Measurements from ENCODE around the gene MBD3.
"Not testable (repeated sequence)": the region's sequence is repeated elsewhere in the genome, so short reads cannot be mapped to it uniquely, and the experiment has no call there.

The MBD3 gene

DNA sequence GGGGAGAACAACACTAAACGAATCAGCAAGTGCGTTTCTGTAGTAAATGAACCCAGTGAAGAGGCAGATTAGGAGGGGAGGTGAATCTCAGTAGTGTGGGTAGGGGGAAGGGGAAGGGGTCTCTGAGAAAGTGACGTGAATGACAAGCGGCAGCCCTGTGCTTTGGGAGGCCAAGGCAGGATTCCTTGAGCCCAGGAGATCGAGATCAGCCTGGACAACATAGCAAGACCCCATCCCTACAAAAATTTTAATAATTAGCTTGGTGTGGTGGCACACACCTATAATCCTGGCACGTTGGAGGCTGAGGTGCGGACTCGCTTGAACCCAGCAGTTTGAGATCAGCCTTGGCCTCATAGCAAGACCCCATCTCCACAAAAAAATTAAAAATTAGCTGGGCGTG, 60.7 kb downstream of the MBD3 start:
- Histone ChIP-seq H2AFZ (no peak overlapping the region), H3K9ac (no peak overlapping the region), H3K79me2 (no peaks in the 10 kb centered on the region), H3K27me3 (ENCODE audit: control insufficient read depth, insufficient read depth, low read length) (no peaks in the 10 kb centered on the region), H3K36me3 (ENCODE audit: control insufficient read depth, insufficient read depth, low read length) (no peaks in the 10 kb centered on the region), H3K27ac (no peak overlapping the region), H3K9me3 (ENCODE audit: control insufficient read depth, low read length) (no peaks in the 10 kb centered on the region), H3K4me2 (ENCODE audit: low read length) (no peak overlapping the region), H3K4me1 (no peaks in the 10 kb centered on the region), H3K4me3 (ENCODE audit: low read depth, low read length) (no peak overlapping the region)
- TF ChIP-seq, protein P1, sequence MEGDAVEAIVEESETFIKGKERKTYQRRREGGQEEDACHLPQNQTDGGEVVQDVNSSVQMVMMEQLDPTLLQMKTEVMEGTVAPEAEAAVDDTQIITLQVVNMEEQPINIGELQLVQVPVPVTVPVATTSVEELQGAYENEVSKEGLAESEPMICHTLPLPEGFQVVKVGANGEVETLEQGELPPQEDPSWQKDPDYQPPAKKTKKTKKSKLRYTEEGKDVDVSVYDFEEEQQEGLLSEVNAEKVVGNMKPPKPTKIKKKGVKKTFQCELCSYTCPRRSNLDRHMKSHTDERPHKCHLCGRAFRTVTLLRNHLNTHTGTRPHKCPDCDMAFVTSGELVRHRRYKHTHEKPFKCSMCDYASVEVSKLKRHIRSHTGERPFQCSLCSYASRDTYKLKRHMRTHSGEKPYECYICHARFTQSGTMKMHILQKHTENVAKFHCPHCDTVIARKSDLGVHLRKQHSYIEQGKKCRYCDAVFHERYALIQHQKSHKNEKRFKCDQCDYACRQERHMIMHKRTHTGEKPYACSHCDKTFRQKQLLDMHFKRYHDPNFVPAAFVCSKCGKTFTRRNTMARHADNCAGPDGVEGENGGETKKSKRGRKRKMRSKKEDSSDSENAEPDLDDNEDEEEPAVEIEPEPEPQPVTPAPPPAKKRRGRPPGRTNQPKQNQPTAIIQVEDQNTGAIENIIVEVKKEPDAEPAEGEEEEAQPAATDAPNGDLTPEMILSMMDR (IDR thresholded peaks at IDR 0.05), result no peak

DNA sequence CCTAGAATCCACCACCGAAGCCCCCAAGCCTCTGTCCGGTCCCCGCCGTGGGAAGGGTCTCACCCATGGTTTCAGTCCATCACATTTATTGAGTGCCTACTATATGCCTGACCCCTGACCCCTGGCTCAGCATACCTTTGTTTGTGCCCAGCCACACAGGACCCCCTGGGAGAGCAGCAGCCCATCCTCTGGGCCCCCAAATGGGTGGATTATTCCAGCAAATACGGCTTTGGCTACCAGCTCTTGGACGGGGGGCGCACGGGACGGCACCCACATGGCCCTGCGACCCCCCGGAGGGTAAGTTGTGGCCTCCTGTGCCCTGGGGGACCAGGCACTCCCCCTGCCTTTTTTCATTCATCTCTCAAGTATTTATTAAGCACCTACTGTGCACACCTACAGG, 61.1 kb downstream of the MBD3 start:
- Histone ChIP-seq H3K9me3 (ENCODE audit: control insufficient read depth, low read length) (no peaks in the 10 kb centered on the region), H3K4me1 (no peaks in the 10 kb centered on the region), H3K27ac (no peak overlapping the region), H3K27me3 (ENCODE audit: control insufficient read depth, insufficient read depth, low read length) (no peaks in the 10 kb centered on the region), H3K36me3 (ENCODE audit: control insufficient read depth, insufficient read depth, low read length) (no peaks in the 10 kb centered on the region), H3K9ac (no peak overlapping the region), H2AFZ (no peak overlapping the region), H3K79me2 (no peaks in the 10 kb centered on the region), H3K4me2 (ENCODE audit: low read length) (no peak overlapping the region), H3K4me3 (ENCODE audit: low read depth, low read length) (no peak overlapping the region)
- TF ChIP-seq, protein P1 (IDR thresholded peaks at IDR 0.05), result no peak

DNA sequence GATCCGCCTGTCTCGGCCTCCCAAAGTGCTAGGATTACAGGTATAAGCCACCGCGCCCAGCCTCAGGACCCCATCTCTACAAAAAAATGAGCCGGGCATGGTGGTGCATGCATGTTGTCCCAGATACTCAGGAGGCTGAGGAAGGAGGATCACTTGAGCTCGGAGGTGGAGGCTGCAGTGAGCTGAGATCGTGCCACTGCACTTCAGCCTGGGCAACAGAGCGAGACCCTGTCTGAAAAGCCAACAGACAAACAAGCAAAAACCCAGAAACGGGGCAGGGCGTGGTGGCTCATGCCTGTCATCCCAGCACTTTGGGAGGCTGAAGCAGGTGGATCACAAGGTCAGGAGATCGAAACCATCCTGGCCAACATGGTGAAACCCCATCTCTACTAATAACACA, 61.8 kb downstream of the MBD3 start:
- not testable (repeated sequence) for H3K4me2 ChIP-seq (ENCODE audit: low read length); H3K27me3 ChIP-seq (ENCODE audit: control insufficient read depth, insufficient read depth, low read length); H3K4me1 ChIP-seq; H3K9me3 ChIP-seq (ENCODE audit: control insufficient read depth, low read length); H3K4me3 ChIP-seq (ENCODE audit: low read depth, low read length); H3K36me3 ChIP-seq (ENCODE audit: control insufficient read depth, insufficient read depth, low read length); H2AFZ ChIP-seq; H3K9ac ChIP-seq; H3K79me2 ChIP-seq; H3K27ac ChIP-seq

DNA sequence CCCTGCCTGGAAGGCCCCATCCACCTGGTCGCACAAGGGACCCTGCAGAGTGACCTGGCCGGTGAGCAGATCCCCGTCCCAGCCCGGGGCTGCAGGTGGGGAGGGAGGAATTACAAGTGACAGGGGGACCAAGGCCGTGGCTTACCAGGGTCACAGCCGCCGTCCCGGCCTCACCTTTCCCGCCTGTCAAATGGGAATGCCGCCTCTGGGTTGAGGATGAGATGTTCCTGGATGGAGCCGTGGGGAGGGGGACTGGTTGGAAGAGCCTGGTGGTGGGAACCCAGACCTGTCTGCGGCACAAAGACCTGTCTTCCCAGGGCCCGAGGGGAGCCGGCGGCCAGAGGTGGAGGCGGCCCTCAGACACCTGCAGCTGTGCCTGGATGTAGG, 63.2 kb downstream of the MBD3 start:
- H3K4me2 ChIP-seq (ENCODE audit: low read length), result no peak overlapping the region
- TF ChIP-seq, protein P1 (IDR thresholded peaks at IDR 0.05), result no peak
- H3K27ac ChIP-seq, result no peak overlapping the region
- no peak overlapping the region for H2AFZ ChIP-seq
- no peak overlapping the region for H3K4me3 ChIP-seq (ENCODE audit: low read depth, low read length)
- no peak overlapping the region for H3K9ac ChIP-seq
- no peaks in the 10 kb centered on the region for H3K9me3 ChIP-seq (ENCODE audit: control insufficient read depth, low read length)
- no peaks in the 10 kb centered on the region for H3K36me3 ChIP-seq (ENCODE audit: control insufficient read depth, insufficient read depth, low read length)
- H3K27me3 ChIP-seq (ENCODE audit: control insufficient read depth, insufficient read depth, low read length), result no peaks in the 10 kb centered on the region
- H3K4me1 ChIP-seq, result no peaks in the 10 kb centered on the region
- H3K79me2 ChIP-seq, result no peaks in the 10 kb centered on the region

DNA sequence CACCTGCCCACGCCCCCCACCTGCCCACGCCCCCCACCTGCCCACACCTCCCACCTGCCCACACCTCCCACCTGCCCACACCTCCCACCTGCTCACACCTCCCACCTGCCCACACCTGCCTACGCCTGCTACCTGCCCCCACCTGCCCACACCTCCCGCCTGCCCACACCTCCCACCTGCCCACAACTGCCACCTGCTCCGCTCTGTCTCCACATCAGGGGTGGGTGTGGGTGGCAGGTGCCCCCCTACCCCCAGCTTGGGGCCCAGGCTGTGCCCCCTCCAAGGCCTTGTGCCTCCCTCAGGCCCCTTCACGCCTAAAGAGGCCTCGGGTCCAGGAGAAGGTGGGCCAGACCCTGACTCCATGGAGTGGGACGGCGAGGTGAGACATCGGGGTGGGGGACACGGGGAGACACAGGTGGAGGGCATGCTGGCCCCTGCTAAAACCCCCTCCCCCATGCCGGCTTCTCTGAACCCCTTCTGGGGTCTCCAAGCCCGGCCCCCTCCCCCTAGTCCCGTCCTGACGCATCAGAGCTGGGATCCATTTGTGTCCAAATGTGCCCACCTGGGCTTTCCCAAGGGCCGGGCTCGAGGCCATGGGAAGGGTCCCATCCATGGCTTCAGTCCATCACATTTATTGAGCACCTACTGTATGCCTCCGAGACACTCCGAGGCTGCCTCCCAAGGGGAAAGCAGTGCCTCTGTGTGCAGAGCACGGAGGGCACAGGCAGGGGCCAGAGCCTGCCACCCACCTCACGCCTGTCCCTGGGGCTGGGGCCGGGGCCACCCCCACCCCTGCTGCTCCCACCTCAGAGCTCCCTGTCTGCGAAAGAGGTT, 63.9 kb downstream of the MBD3 start:
- H3K9ac ChIP-seq, result no peak overlapping the region
- H3K9me3 ChIP-seq (ENCODE audit: control insufficient read depth, low read length), result no peaks in the 10 kb centered on the region
- no peaks in the 10 kb centered on the region for H3K27me3 ChIP-seq (ENCODE audit: control insufficient read depth, insufficient read depth, low read length)

More for the DNA sequence above, 63.9 kb downstream of the MBD3 start:
- no peak overlapping the region for H3K4me3 ChIP-seq (ENCODE audit: low read depth, low read length)
- H3K79me2 ChIP-seq, result no peaks in the 10 kb centered on the region
- no peak overlapping the region for H3K4me2 ChIP-seq (ENCODE audit: low read length)
- H3K4me1 ChIP-seq, result no peaks in the 10 kb centered on the region
- no peaks in the 10 kb centered on the region for H3K36me3 ChIP-seq (ENCODE audit: control insufficient read depth, insufficient read depth, low read length)
- TF ChIP-seq, protein P1 (IDR thresholded peaks at IDR 0.05), result no peak
- H3K27ac ChIP-seq, result no peak overlapping the region
- no peak overlapping the region for H2AFZ ChIP-seq
